NCI-H2081 treated with DMSO at 0.1 percent for 48 hours (cell line): Measurements from ENCODE around the gene SPANXB1.
"Not testable (repeated sequence)": the region's sequence is repeated elsewhere in the genome, so short reads cannot be mapped to it uniquely, and the experiment has no call there.

Source experiments
- DNase-seq: peaks from one replicate; lab custom pipeline; 2025; lab: John Stamatoyannopoulos, UW

SPANXB1 gene, protein sequence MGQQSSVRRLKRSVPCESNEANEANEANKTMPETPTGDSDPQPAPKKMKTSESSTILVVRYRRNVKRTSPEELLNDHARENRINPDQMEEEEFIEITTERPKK

GRCh38 chrX:141002568-141002967, at the start of gene SPANXB1:
TSS of gene SPANXB1 (plus strand) at chrX:141002594. CDS start at chrX:141002694, 100 bp downstream.
- not testable (repeated sequence) for DNase-seq

DNA sequence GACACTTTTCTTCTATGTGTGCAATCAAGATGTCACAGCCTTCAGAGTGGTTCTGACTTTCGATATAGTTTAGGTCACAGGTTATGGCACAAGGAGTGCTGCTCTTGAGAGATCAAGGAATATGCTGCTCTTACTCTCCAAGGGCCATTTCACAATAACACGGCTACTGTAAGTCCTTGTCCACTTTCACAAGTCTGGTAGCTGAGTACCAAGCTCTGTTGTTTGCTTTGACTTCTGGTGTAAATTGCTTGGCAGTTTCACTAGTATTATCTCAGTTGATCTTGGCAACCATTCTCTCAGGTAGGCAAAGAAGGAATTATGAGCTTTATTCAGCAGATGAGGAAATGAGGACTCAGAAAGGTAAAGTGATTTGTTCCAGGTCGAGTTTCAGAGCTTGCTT, 35.4 kb upstream of the SPANXB1 start:
- no peak for DNase-seq

- DNase-seq: no peak
These were observed 31.1 kb upstream of the SPANXB1 start for GRCh38 chrX:140971099-140971795.

DNA sequence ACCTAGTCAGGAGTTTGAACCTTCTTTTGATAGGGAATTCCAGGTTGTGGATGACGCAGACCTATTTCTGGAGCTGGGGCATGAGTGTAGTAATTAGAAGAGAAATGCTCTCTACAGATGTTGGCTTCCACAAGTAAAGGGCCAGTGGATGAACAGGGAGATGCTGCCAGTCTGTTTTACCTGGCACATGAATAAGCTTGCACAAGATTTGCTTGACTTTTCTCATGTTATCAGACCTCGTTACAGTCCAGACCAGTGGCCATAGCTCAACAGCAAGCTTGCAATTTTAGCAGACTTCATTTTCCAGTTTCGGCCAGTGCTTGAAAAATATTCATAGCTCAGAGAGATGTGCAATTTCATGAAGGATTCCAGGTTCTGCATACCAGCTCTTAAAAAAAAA, 26.9 kb upstream of the SPANXB1 start:
- no peak for DNase-seq

DNA sequence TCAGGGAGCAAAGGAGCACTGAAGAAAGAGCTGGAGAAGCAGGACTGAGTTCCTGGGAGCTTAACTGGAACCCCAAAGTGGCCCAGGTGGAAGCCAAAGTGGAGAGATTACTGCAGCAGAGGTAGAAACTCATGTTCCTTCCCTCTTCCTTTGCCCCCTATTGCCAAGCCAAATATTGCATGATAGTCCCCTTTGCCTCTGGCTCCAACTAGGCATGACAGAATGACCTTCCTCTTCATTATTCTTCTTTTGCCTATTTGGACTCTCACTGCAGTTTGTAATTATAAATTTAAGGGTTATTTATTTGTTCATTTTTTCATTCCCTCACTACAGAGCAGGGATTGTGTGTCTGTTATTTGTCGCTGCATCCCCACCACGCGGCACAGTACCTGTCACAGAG, 22.1 kb upstream of the SPANXB1 start:
- DNase-seq: no peak

DNA sequence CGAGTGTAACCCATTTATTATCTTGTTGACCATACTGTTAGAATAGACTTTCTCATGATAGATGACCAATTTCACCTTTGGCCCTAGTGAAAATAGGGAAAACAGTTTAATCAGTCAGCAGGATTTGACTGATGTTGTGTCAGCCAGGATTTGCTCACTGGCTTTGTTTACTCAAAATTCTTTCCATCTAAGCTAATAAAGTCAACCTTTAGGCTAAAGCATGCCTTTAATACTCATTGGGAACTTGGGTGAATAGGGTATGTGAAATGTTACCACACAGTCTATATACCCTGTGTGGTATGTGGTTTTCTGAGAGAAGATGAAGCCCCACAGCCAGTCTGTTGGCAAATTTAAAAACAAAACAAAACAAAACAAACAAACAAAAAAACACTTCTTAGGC, 18.7 kb upstream of the SPANXB1 start:
- DNase-seq: no peak

DNA sequence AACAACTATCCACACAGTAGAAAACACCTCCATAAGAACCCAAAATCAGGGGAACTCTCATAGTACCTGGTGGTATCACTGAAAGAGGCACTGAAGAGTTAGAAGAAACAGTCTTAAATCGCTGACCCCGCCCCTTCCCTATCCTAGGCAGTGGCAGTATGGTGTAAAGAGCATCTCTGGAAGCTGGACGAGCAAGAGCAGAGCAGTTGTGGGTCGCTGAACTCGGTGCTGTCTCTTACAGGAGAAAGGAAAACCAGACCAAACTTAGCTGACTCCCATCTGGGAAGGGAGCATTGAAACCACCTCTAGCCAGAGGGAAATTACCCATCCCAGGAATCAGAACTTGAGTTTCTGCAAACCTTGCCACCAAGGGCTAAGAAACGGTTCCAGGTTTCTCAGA, 2.8 kb downstream of the SPANXB1 start:
- not testable (repeated sequence) for DNase-seq

- DNase-seq: not testable (repeated sequence)
These were observed 41.9 kb downstream of the SPANXB1 start for GRCh38 chrX:141044246-141044645.

- not testable (repeated sequence) for DNase-seq
These were observed 47.5 kb downstream of the SPANXB1 start for GRCh38 chrX:141049878-141050277.

DNA sequence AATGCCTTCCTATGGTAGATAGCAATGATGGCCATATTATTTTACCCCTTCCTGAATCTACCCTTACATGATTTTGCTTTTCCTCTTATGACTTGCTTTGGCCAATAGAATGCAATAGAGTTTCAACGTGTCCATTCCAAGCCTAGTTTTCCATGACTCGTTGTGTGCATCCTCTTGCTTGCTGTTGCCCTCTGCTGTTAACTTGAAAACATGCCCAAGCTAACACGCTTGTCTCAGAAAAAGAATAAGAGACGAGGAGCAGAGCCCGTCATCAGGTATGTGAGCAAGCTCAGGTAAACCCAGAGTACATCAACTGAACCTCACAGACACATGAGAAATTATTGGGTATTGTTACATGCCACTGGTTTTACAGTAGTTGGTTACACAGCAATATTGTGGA, 49.7 kb downstream of the SPANXB1 start:
- not testable (repeated sequence) for DNase-seq
